Fibroblast of the conjunctiva (primary cell): ENCODE results near the gene ROR1.

ENCODE experiments used
- DNase-seq: peaks from one replicate; pipeline ENCODE4 v3.0.0-alpha.2; 2010; ENCODE audit warnings: low read depth

ROR1 gene

GRCh38 chr1:63909526-63909925, 135.7 kb downstream of the ROR1 start:
- DNase-seq: no peak

- no peak for DNase-seq
Observed at GRCh38 chr1:63911049-63911448, 137.2 kb downstream of the ROR1 start.

- no peak for DNase-seq
Observed at GRCh38 chr1:63912643-63913042, 138.8 kb downstream of the ROR1 start.

DNA sequence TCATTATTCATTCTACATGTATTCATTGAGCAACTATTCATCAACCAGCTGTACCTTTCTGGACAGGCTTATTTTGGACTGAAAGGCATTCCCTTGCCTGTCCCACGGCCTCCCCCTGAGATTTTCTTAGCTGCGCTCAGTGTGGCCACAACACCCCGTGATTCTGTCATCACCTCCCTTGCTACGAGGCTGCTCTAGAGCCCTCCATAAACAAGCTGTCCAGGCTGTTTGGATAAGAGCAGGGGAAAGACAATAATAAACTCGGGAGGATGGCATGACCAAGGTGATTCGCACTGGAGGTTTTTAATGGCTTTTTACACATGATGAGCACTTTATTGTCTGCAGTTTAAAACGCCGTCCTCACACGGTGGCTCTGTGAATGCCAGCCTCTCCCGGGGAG, 139.7 kb downstream of the ROR1 start:
- DNase-seq: no peak

DNA sequence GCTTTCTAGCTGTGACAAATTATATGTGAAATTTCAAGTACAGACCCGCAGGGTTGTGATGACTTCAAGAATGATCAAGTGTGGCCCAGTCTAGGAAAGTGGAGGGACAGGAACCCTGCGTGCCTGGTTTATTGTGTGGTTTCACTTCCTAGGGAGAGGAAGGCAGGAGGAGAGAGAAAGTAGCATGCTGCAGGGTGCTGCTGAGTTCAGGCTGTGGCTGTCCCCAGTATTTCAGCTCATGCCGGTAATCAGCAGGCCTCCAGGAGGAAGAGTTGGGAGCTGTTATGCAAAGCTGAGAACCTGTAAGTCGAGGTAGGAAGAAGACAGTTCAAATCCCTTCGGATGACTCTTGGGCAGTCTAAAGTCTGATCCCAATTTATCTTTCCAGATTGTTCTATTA, 140.4 kb downstream of the ROR1 start:
- DNase-seq: no peak

- DNase-seq: no peak
Observed at GRCh38 chr1:63914706-63915105, 140.9 kb downstream of the ROR1 start.

DNA sequence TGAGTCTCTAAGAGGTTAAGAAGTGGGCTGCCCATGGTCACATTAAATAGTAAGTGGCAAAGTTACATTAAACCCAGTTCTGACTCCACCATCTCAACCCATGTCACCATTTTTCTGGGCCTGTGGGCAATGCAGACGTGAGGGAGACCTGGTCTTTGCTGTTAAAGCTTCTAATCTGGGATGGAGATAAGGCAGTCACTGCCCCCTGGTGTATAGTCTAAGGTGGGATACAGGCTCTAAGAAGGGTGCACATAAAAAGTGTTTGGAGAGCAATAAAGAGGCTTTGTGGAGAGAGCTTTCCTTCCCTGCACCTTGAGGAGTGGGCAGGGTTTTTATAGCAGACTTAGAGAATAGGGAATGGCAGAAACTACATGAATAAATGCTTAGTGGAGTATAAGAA, 141.3 kb downstream of the ROR1 start:
- DNase-seq: no peak

DNA sequence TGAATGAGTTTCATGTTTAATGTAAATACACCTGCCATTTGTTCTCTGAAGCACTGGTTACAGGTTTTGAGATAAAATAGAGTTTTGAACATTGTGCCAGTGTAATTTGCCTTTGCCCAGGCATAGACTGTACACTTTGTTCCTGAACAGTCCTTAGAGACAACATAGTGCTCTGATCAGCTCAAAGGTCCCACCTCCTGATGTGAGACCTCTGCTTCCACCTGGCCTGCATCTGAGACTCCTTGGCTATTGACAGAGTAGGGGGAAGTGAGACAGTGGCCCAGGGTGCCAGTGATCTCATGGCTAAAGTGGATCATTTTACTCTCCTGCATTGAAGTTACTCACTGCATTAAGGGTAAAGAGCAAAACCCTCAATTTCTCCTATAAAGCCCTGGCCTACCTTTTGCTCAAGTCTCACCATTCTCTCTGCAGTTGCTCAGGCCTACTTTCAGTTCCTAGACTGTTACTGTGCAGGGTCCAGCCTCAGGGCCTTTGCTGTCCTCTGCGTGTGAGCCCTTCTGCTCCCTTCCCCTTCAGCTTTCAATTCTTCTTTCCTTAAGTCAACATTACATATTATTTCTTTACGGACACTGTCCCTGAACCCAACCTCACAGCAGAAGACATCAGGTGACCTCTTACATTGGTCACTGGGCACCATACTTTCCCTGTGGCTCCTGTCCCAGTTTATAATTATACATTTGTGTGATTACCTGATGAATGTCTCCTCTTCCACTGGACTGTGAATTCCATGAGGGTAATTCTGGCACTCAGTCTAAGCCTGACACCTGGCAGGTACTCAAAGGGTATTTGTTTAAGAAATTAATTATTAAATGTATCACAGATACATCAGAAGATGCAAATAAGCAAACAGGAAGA, 142.9 kb downstream of the ROR1 start:
- DNase-seq: no peak

DNA sequence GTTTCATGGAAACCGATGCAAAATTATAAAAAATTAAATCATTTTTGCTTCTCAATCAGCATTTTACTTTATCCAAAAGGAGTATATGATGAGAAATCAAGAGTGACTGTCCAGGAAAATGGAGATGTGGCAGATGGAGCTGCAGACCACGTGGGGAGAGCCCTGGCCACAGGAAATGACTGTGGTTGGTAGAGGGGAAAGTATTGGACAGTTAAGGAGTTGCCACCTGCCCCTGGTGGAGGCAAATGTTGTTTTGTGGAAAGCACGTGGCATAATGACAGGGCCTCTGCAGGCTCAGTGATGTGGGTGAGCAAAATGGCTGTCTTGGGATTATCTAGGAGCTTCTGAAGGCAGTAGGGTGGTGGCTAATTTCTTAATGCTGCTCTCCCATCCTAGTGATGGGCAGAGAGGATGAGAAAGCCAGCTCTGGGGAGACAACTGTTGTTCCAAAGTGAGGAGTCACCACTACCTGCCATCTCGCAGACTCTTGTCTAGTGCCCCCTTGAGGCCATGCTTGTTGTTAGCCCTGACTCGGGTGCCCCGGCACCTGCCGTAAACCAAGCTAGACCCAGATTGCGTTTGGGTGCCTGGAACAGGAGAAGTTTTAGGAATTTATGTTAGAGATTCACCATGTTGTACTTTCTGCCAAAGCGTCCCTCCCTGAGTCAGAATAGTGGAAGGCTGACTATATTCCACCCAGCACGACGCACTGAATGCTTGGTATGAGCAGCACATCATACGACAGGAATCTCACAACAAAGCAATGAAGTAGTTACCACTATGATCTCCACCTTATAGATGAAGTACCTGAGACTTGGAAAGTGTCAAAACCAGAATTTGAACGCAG, 144.0 kb downstream of the ROR1 start:
- DNase-seq: no peak

- DNase-seq: no peak
Observed at GRCh38 chr1:63918418-63918945, 144.7 kb downstream of the ROR1 start.

DNA sequence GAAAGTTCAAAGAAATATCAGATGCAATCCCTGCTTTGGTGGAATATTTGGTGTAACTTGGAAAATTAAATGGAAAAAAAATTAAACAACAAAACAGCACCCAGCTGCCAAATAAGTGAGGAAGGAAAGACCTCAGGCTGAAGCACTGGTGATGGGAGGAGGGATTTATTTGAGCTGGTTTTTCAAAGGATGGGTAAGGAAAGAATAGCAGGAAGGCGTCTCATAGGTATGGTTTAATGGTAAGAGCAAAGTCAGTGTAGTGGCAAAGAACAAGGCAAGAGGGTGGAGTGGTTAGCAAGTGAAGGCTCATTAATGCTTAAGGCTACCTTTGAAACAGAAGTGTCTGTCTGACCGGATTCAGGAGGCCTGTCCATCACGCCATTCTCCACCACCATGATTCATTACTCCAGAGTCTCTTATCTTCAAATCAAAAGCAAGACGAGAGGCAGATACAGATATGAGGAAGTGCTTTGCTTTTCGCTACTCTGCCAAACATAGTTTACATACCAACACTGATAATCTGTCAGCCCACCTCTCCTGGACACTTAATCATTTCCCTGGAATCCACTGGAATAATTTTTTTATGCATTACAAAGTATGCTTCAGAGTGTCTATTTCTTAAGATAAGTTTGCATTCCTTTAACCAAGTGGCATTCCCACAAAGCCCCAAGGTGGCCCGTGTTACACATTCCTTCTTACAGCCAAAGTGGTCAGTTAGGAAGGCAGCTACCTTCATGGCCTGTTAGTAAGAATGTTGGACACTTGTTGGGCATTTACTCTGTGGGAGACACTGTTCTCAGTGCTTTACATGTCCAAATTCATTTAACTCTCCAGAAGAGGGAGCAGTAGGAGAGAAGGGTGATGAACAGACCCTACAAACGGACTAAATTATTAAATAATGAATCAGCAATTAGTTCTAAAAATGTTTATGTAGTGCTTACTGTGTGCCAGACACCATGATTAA, 146.6 kb downstream of the ROR1 start:
- DNase-seq: peak; percentile 63

- no peak for DNase-seq
Observed at GRCh38 chr1:63921359-63921758, 147.5 kb downstream of the ROR1 start.

DNA sequence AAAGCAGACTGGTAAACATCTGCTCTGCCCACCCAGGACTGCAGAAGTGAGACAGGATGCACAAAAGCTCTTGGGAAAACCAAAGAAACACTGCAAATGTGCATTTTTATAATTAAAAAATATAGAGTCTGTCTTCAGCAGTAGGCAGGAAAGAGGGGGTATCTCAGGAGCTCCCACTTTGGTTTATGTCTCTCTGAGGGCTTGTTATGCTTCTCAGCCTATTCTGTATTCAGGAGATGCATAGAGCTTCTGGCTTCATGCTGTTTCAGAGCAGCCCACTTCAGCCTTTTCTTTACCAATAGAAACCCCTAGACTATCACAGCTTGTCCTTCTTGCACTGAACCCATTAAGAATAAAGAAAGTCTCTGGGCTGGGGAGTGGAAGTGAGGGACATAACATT, 148.0 kb downstream of the ROR1 start:
- DNase-seq: no peak

GRCh38 chr1:63922848-63923247, 149.0 kb downstream of the ROR1 start:
- no peak for DNase-seq

DNA sequence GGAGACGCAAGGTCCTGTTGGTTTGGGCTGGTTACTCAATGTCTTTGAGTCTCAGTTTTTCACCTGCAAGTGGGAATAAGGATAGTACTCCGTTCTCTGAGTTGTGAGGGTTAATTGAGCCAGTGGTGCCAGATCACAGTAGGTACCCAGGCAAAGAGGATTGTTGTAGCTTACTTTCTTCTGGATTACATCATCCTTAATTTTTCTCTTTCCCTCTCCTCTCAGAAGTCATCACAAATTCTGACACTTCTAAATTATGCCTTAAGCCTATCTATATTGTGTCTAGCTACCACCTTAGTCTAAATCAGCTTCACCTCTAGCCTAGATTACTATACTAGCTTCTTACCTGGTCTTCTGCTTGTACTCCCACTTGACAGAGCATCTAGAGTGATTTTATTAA, 149.5 kb downstream of the ROR1 start:
- no peak for DNase-seq

GRCh38 chr1:63924600-63924999, 150.8 kb downstream of the ROR1 start:
- DNase-seq: no peak

GRCh38 chr1:63928186-63929105, 154.6 kb downstream of the ROR1 start:
- DNase-seq: no peak

GRCh38 chr1:63929106-63929478, 155.3 kb downstream of the ROR1 start:
- DNase-seq: no peak

- no peak for DNase-seq
Observed at GRCh38 chr1:63931468-63931867, 157.7 kb downstream of the ROR1 start.

- no peak for DNase-seq
Observed at GRCh38 chr1:63934697-63935096, 160.9 kb downstream of the ROR1 start.

DNA sequence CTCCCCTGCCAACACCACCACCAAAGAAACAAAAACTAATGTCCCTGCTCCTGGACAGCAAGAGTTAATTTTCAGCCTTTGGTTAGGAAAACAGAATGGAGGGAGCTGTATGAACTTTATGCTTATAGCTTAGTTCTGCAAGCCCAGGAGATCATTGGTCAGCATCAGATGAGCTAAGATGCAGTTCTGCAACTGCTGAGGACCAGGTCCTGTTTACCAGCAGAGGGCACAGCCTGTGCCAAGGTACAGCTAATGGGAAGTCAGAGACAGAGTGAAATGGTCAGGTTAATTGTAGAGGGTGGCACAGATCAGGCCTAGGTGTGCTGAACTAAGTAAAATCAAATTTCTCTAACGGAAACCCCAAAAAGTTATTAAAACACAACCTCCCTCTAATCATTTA, 161.3 kb downstream of the ROR1 start:
- DNase-seq: peak; percentile 30
